Measurements from ENCODE around the gene SPAG16.

The SPAG16 gene

DNA sequence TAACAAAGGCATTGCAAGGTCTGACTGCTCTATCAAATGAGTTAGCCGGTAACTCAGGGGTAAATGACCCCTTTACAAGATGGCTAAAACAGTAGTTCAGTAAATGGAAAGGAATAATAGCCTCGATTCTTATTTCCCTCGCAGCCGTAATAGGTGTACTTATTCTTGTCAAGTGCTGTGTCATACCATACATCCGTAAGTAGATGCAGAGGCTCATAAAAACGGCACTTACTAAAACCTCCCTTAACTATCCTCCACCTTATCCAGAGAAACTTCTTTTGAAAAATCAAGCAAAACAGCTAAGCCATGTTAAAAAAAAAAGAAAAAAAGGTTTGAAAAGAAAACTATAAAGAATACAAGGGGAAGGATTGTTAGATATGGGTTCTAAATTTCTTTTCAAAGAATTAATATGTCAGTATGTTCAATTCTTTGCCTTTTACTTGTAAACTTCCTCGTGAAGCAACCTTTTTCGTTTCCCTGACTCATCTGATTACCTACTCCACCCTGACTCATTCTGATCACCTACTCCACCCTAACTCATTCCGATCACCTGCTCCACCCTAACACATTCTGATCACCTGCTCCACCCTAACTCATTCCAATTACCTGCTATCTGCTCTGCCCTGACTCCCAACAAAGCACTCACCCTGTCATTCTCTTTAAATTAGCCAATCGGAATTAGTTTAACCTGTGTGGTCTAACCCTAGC lies 127.5 kb downstream of the SPAG16 start:
- DNase-seq, result no peak

DNA sequence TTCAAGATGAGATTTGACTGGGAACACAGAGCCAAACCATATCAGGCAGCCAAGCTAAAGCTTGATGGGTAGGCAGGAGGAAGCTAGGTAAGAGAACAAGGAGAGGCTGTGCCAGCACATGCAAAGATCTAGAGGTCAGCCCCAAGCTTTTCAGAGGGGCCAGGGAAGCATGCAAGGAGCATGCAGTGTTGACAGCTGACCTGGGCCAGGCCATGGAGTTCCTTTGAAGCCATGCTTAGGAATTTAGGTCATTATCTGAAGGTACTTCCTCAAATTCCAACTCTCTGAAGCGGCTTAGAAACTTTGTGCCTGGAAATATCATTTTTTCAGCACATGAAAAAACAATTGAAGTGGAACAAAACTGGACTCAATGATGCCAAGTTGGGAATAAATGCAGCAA lies 130.8 kb downstream of the SPAG16 start:
- no peak for DNase-seq

GRCh38 chr2:213416832-213417231 lies 132.6 kb downstream of the SPAG16 start:
- no peak for DNase-seq

- no peak for DNase-seq
Measured at GRCh38 chr2:213419980-213420379, 135.7 kb downstream of the SPAG16 start.

GRCh38 chr2:213420828-213421385 lies 136.6 kb downstream of the SPAG16 start:
- no peak for DNase-seq

DNA sequence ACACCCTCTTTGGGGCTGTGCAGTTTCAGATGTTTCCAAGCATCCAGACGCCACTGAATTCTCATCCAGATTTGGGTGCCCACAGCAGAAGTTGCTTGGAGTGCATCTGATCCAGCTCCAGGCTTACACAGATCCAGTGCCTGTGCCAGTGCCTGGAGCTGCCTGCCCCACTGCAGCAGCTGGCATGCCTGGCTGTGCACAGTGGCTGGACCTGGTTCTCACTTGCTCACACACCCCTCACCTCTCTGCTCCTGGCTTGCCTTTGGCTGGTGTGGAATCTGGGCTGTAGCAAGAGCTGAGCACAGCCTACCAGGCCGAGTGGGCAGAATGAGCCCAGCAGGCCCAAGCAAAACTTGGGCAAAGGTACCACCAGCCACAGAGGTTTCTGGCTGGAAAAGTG lies 137.9 kb downstream of the SPAG16 start:
- DNase-seq, result no peak

- no peak for DNase-seq
Measured at GRCh38 chr2:213425618-213426017, 141.4 kb downstream of the SPAG16 start.

GRCh38 chr2:213429516-213429915 lies 145.3 kb downstream of the SPAG16 start:
- DNase-seq, result no peak

DNA sequence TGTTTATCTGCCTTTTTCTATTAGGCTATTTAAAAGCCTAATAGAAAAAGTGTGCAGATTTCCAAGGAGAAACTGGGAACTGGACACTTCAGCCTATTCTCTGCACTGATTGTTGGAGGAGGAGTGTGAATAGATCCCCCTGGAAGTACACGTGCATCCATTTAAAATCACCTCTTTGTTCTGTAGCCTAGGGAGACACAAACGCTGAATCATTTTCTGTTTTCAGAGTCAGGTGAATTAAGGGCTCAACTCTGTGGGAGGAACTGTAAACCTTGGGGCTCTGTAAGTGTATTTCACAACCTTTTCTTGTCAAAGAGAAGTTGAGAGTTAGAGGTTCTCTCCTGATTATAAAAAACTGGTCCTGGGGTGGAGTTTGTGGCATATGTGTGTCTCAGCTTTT lies 159.7 kb downstream of the SPAG16 start:
- DNase-seq, result no peak

GRCh38 chr2:213451542-213452239 lies 167.4 kb downstream of the SPAG16 start:
- no peak for DNase-seq

- DNase-seq, result no peak
Measured at GRCh38 chr2:213455316-213456008, 171.2 kb downstream of the SPAG16 start.

GRCh38 chr2:213475433-213475832 lies 191.2 kb downstream of the SPAG16 start:
- DNase-seq, result no peak

DNA sequence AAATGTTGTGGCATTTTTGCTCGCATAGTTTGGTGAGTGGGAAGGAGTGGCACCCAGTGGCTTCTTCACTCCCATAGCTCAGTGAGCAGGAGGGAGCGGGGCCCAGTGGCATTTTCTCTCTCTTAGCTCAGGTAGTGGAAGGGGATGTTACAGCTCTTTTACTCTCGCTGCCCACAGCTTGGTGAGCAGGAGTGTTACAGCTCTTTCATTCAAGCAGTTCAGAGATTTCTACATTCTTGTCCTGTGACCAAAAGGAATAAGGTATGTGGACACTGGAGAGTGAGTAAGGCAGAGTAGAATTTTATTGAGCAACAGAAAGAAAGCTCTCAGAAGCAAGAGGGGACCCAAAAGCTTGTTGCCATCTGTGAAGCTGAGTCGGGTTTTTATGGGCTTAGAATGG lies 192.4 kb downstream of the SPAG16 start:
- no peak for DNase-seq

DNA sequence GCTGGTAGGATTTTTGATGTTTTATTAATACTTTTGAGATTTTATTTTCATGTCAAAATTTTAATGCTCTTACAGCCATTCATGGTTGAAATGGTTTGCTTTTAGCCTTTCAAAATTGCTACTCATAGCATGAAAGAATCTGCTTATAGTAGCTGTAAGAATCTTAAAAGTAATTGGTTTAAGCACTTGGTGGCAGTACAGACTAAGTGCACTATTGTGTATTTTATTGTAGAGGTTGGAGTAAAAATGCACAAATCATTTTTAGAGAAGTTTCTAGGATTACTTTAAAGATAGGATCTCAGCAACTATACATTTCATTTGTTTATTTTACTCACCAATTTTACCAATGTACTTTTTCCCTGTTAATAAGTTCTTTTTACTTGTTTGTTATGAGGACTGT lies 205.8 kb downstream of the SPAG16 start:
- DNase-seq, result no peak

- no peak for DNase-seq
Measured at GRCh38 chr2:213491376-213491775, 207.1 kb downstream of the SPAG16 start.

DNA sequence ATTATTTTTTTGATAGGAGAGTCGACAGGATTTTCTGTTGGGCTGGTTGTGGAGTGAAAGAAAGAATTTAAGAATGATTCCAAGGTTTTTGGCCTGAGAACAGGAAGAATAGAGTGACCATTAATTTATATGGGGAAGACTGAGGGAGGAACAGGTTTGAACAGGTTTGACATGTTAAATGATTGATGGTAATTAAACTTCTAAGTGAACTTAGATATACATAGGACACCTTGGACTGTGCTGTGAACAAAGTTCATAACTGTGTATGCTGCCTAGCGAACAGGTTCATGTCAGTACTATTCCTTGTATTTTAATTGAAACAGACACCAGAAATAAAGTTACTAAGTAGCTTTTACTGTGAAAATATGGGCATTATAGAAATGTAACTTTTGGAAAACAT lies 212.0 kb downstream of the SPAG16 start:
- DNase-seq, result no peak

DNA sequence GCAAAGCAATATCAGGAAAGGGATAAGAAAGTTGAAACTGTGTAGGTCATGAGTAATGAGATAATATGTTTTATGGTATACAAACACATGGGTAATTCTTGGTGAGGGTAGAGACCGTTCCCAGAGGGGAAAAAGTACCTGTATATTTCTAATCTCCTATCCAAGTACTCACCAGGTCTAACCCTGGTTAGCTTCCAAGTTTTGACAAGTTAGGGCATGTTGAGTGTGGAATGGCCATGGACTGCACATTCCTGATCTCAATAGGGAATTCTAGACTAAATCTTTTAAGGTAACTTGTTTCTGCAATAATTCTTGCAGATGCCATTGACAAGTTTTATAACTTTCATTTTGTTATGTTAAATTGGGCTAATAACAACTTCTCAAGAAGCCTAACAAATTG lies 216.6 kb downstream of the SPAG16 start:
- no peak for DNase-seq

- no peak for DNase-seq
Measured at GRCh38 chr2:213524164-213524563, 239.9 kb downstream of the SPAG16 start.

- DNase-seq, result no peak
Measured at GRCh38 chr2:213537579-213537978, 253.3 kb downstream of the SPAG16 start.

DNA sequence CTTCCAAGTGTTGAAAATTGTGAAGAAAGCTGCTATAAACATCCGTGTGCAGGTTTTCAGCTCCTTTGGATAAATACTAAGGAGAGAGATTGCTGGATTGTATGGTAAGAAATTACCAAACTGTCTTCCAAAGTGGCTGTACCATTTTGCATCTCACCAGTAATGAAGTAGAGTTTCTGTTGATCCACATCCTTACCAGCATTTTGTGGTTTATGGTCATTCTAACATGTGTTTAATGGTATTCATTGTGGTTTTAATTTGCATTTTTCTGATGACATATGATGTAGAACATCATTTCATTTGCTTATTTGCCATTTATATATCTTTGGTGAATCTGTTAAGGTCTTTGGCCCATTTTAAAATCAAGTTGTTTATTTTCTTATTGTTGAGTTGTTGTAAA lies 260.7 kb downstream of the SPAG16 start:
- DNase-seq, result no peak

GRCh38 chr2:213545481-213545880 lies 261.2 kb downstream of the SPAG16 start:
- DNase-seq, result no peak

GRCh38 chr2:213545964-213546475 lies 261.8 kb downstream of the SPAG16 start:
- DNase-seq, result no peak

- no peak for DNase-seq
Measured at GRCh38 chr2:213551526-213551925, 267.3 kb downstream of the SPAG16 start.

GRCh38 chr2:213559053-213559452 lies 274.8 kb downstream of the SPAG16 start:
- no peak for DNase-seq
